Posterior vena cava (tissue), 2 donors: ENCODE data around the gene TBX5. TPM values are rescaled to one million over a fixed set of nuclear protein-coding genes. Genes with fewer than 3 reads are reported as not detected.

Experiments used
- DNase-seq: peaks from one replicate; pipeline ENCODE4 v3.0.0-alpha.2; 2020; ENCODE audit warnings: low spot score
- intact Hi-C, 2 donors: fragments of 100-400 bp; cut with DNase I; formaldehyde crosslinking; loops; one replicate each; pipeline versions ENCODE4 v1.14.1 to v1.14.2; 2022 to 2023
- total RNA-seq, 2 donors: library from RNA; stranded (reverse); fragmentation: NEBNext Ultra II Directional; extraction: Animal tissue kit (Norgen Biotek cat#: 25700); gene quantifications; one replicate each; pipeline ENCODE4 v1.2.1, GENCODE V29; 2021
- donor health status: DM: yes; HTN: yes; CAD: no.
- donor health status: DM: yes; HTN: yes; CAD: no.

Gene TBX5
- total RNA-seq, 2 donors from 2014 or later: not detected

DNA sequence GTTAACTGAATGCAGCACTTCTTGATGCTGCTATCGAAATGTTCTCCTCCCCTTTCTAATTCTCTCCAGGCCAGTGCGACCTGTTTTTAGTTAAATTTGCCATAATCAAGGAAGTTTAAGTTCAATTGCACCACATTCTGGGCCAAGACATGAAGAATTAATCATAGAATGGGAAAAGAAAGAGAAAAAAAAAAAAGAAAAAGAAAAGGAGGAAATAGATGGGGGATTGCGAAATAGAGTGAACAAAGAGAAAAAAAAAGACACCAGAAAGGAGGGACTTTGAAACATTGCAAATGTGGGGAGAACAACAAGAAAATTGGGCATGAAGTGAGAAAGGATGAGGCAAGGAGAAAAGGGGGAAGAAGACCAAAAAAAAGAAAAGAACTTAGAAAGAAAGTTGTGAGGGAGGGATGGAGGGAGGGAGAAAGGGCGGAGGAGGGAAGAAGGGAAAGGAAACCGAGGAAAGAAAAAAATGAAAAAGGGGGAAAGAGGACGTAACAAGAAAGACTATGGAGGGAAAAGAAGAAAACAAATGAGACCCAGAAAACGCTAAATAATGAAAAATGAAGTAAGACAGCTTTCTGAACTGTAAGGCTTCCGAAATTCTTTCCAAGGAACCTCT, 32.8 kb upstream of the TBX5 start:
- intact Hi-C loops: no loop called here
- DNase-seq: no peak

DNA sequence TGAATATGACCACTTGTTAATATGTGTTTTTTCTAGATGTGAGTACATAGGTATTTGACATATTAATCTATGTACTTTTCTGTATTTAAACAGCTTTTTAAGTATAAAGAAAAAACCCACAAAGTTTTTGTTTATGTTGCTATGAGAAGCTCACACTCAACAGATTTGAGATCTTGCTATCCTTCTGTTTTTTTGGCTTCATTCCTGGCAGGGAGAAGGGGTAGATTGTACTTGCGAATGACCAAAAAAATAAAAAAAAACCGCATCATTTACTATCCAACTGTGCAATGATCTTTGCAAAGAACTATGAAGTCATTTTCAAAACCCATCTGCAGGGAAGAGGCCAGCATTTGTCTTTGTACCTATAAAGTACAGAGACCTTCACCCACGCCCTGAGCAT, 28.4 kb upstream of the TBX5 start:
- intact Hi-C loops: no loop called here
- DNase-seq: no peak

DNA sequence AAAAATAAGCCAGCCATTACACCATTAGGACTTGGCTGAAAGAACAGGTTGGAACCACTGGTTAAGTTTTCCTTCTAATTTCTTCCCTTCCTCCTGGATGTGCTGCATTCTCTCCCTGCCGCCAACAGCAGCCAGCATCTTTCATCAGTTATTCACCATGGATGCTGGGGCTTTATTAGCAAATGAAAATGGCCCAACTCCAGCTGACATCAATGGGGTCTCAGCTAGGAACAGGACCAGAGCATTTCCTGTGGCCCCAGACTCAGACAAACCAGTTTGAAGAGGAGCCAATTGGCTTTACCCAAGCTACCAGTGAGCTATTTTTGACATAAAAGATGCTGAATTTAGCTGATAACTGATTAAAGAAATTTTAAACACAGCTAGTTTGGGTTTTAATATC, 26.0 kb upstream of the TBX5 start:
- no peak for DNase-seq
- intact Hi-C loops: no loop called here

GRCh38 chr12:114430306-114430705, 24.4 kb upstream of the TBX5 start:
- intact Hi-C loops: no loop called here
- no peak for DNase-seq

- intact Hi-C loops: no loop called here
- no peak for DNase-seq
Measured at GRCh38 chr12:114425031-114425626, 19.2 kb upstream of the TBX5 start.

DNA sequence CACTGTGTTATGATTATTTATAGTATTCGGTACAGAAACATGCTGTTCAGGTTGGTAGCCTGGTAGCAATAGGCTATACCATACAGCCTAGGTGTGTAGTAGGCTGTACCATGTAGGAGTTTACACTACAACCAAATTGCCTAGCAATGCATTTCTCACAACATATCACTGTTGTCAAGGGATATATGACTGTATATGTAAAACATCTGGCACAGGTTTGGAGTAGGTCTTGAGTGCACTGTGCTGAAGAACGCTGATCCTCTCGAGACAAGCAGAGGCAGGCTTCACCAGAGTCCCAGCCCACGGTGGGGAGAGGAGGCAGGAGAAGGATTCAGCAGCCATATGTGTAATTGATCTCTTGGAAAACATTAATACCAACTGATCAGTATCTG, 15.0 kb upstream of the TBX5 start:
- intact Hi-C loops: no loop called here
- DNase-seq: no peak

- no peak for DNase-seq
- intact Hi-C loops: no loop called here
Measured at GRCh38 chr12:114420182-114420943, 14.4 kb upstream of the TBX5 start.

DNA sequence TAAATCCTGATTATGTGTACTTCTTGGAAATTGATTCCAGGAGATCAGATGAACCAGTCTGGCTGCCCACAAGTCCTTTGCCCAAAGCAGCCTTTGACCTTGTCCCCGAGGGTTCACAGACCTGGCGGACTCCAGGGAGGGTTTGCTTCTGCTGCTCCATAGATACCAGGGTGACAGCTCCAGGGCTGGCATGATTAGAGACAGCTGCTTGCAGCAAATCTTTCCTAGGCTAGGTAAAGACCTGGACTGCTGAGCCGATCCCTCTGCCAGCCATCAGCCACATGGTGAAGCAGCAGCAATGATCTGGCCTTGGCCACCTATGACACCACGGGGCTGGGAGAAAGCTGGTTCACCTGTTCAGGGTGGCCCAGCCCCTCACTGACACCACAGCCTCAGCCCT, 10.1 kb upstream of the TBX5 start:
- intact Hi-C loops: no loop called here
- DNase-seq: no peak

GRCh38 chr12:114415525-114415868, 9.6 kb upstream of the TBX5 start:
- DNase-seq: no peak
- intact Hi-C loops: no loop called here

- intact Hi-C loops: no loop called here
- DNase-seq: no peak
Measured at GRCh38 chr12:114414866-114415524, 9.1 kb upstream of the TBX5 start.

DNA sequence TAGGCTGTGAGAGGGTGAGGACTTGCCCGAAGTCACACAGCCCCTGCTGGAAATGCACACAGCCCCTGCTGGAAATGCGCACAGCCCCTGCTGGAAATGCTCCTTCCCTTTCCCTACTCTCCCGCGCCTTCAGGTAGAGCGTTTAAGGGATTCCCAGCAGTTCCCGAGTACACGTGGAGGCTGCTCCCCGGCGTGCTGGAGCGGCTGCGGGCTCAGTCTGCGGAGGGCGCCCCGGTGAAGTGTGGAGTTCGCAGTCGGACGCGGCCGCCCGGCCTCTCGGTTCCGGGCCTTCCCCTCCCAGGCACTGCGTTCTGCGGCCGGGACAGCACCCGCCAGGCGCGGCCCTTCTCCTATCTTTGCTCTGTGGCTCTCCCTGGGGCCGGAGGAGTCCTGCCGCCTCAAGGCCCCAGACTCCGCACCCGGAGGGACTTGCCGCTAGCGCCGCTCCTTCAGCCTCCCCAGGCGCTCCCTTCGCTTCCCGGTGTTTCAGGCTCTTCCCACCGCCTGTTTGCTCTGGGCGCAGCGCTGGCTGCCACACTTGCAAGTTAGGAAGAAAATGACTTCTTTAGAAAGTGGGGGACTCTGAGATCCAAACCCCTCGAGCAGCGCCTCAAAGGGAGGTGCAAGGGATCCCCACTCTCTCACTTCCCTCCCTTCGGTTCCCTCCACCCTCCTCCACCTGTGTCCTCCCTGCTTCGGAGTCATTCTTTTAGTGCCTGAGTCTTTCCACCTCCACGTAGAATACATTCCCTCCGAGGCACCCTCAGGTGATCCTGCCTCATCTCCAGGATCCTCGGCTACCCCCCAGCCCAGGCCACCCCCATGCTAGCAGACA, 8.3 kb upstream of the TBX5 start:
- no peak for DNase-seq
- intact Hi-C loops: no loop called here

DNA sequence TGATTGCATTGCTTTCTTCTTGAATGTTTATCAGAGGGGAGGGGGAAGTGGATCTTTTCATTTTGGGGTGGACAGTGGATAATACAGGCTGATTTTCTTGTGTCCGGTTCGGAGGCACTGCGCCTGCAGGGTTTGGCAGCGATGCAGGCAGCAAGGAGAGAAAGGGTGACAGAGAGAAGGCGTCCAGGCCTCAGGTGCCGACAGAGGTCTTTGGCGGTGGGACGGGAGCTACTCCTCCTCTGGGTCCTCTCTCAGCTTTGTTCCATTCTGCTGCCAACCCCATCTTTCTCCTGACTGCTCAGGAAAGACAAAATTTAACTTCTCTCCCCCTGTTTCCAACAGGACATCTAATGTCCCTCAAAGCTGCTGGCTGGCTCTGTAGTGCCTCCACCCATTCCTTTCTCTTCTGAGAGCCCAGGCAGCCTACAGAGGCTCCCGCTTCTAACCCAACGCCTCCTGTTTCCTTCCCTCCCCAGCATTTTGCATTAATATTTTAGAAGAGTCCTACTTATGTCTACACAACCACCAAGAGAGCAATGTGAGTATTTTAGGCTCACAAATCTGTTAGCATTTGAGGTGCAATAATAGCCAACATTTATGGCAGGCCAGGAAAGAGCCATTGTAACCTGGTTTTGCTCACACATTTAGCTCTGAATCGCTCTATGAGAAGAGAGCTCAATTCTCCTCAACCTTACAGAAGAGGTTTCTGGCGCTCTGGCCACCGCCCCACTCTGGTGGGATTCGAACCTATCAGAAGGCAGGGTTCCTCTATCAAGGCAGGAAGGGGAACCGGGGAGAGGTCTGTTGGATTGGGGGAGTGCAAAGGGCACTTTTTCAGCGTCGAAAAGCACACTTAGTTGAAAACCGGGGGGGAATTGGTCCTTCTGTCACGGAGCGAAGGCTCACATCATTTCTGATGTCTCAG, 7.1 kb upstream of the TBX5 start:
- peak; percentile 58 for DNase-seq
- intact Hi-C loops: no loop called here

DNA sequence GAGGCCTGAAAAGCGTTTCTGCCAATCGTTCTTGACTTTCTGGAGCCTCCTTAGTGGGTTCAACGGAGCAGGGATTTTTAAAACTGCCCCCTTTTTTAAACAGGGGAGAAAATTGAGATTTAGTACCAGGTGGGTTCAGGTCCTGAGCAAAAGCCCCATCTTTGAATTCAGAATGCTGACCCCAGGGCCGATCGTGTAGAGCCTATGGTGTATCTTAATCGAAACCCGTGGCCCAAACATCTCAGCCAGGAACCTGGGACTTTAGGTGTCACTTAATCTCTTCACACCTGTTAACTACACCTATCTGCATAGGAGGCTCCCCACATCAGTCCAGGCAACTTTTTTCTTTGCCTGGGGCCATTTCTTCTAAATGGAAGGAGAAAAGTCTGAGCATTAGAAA, 6.4 kb upstream of the TBX5 start:
- DNase-seq: no peak
- intact Hi-C loops: no loop called here

DNA sequence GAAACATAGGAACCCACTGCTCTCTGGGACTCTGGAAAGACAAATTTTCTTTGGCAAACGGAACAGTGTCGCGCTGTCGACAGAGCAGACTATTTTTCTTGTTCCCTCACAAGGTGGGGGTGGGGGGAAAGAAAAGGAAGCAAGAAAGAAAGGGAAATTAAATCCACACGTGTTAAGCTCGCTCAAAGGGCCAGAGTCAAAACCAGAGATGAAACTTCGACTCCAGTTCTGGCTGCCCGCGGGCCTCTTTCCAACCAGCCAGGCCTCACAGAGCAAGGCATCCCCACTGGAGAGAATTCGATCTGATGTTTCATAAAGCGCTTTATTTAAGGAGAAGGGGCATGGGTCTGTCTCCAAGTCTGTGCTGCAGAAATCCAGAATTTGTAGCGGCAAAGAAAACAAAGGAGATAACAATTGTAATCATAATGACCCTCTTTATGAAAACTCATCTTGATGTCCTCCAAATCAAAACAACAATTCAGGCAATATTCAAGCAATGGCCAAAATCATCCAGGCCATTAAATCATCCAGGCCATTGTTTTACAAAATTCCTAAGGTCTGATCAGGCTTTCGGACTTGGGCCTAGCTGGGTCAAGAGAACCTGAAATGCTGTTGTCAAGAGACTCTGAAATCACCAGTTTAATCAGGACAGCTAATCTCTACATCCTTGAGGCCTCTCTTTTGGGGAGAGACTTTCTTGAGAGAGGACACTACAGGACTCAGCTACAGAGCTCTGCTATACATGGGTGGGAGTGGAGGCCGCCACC, 5.3 kb upstream of the TBX5 start:
- intact Hi-C loops: no loop called here

GRCh38 chr12:114409852-114410600, 4.1 kb upstream of the TBX5 start:
- intact Hi-C loops: no loop called here
- no peak for DNase-seq

More for the DNA sequence above, 5.3 kb upstream of the TBX5 start:
- DNase-seq: no peak

DNA sequence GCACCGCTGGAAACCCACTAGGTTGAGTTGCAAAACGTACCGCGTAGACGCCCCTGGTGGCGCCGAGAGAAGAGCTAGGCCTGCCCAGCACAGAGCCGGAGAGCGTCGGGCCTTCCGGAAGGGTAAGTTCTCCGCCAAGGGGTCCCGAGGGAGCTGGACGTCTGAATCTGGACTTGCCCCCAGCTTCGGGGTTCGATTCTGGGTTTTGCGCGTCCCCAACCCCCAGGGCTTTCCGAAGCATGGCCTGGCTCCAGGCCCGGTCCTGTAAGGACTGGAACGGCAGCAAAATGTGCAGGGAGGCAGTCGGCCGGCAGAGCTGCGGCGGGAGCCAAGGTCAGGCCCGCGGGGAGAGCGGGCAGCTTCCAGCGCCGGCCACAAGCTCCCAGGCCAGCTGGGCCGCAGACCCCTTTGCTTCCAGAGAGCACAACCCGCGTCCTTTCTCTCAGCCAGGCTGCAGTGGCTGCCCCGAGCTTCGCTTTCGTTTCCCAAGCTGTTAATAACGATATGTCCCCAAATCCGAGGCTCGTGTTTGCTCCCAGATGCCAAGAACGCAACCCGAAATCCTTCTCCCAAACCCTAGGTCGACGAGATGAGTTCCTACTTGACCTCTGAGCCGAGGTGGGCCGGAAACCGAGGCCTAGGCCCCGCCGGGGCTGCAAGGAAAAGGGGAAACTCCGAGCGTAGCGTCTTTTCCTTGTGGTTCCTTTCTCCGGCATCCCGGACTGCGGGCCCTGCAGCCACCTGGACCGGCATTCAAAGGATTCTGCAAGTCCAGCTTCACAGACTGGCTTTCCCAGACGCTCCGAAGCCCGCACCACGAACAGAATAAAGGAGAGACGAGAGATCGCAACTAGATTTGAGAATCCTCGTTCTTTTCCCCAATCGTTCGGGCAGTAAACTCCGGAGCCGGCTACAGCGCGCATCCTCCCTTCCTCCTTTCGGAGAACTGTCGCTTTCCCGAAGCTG, 3.2 kb upstream of the TBX5 start:
- DNase-seq: no peak
- intact Hi-C loops: no loop called here
